Measurements from ENCODE around the gene CCDC107. TPM values are rescaled to one million over a fixed set of nuclear protein-coding genes. Genes with fewer than 3 reads are reported as not detected.

CCDC107 gene
- total and polyA plus RNA-seq, 2 experiments from 2014 or later, result 6.9 to 18.4 TPM

GRCh38 chr9:35681341-35682002 is 23.4 kb downstream of the CCDC107 start (continued):
- TF ChIP-seq ZNF331 (CRISPR knock-in tag; IDR thresholded peaks at IDR 0.05; ENCODE audit: low read depth), result no peak
- no peak for TF ChIP-seq EZH2 (IDR thresholded peaks at IDR 0.05; ENCODE audit: low read depth, unreplicated experiment)
- no peak for TF ChIP-seq CTCF (conservative IDR thresholded peaks at IDR 0.05; ENCODE audit: low read depth in 2 of 2)
- TF ChIP-seq EZH2phosphoT487 (IDR thresholded peaks at IDR 0.05; ENCODE audit: unreplicated experiment), result no peak
- no peak for TF ChIP-seq CREB1 (CRISPR knock-in tag; IDR thresholded peaks at IDR 0.05; ENCODE audit: low read depth)
- no peak for TF ChIP-seq STAT1 (IDR thresholded peaks at IDR 0.05; ENCODE audit: unreplicated experiment)
- no peak for TF ChIP-seq ZNF114 (CRISPR knock-in tag; IDR thresholded peaks at IDR 0.05)

GRCh38 chr9:35682051-35682450 is 24.0 kb downstream of the CCDC107 start:
- Histone ChIP-seq H3K27me3 (ENCODE audit: insufficient read depth) (peaks cover 1% of the 10 kb centered on the region; the same call in 1 of the 2 replicates), H3K4me1 (ENCODE audit: insufficient read depth) (peaks cover 10% of the 10 kb centered on the region), H3K4me2 (no peak overlapping the region), H3K79me2 (replicated peaks; ENCODE audit: insufficient read depth) (0 out of 2 replicates have a peak, but pooled peaks cover 2% of the 10 kb centered on the region), H3K9me2 (ENCODE audit: insufficient read depth) (no peaks in the 10 kb centered on the region), H3K4me3 (no peak overlapping the region), H4K20me1 (replicated peaks; ENCODE audit: insufficient read depth) (peaks cover 3% of the 10 kb centered on the region; the same call in 1 of the 2 replicates), H3K27ac (ENCODE audit: low read depth) (peak overlapping the region; percentile 80; the same call in 1 of the 2 replicates), H3K36me3 (ENCODE audit: insufficient read depth) (peaks cover 26% of the 10 kb centered on the region), H2AFZ (no peak overlapping the region), H3F3A (replicated peaks; ENCODE audit: low read depth) (peaks cover 25% of the 10 kb centered on the region)
- no peaks in the 10 kb centered on the region for H3K9me3 Mint-ChIP-seq
- H3K4me1 Mint-ChIP-seq, result peaks cover 26% of the 10 kb centered on the region
- no peak overlapping the region for H3K27ac Mint-ChIP-seq
- DNase-seq (ENCODE audit: low spot score) (no peak), ATAC-seq (no peak)
- peaks cover 14% of the 10 kb centered on the region for H3K27me3 Mint-ChIP-seq (ENCODE audit: insufficient read depth, low read depth, poor library complexity)
- H3K36me3 Mint-ChIP-seq (ENCODE audit: low read depth), result peaks cover 52% of the 10 kb centered on the region
- TF ChIP-seq EZH2phosphoT487 (IDR thresholded peaks at IDR 0.05; ENCODE audit: unreplicated experiment) (no peak), JUNB (IDR thresholded peaks at IDR 0.05; ENCODE audit: unreplicated experiment) (no peak), ZNF331 (CRISPR knock-in tag; IDR thresholded peaks at IDR 0.05; ENCODE audit: low read depth) (no peak), CTCF (conservative IDR thresholded peaks at IDR 0.05; ENCODE audit: low read depth in 2 of 2) (no peak), CREB1 (CRISPR knock-in tag; IDR thresholded peaks at IDR 0.05; ENCODE audit: low read depth) (no peak), POLR2AphosphoS5 (IDR thresholded peaks at IDR 0.05; ENCODE audit: low read depth) (no peak), STAT1 (IDR thresholded peaks at IDR 0.05; ENCODE audit: unreplicated experiment) (no peak)
- no peak overlapping the region for H3K4me3 Mint-ChIP-seq
